GM23338 (cell line): ENCODE results near the gene TRIM44.
"Not testable (repeated sequence)": the region's sequence is repeated elsewhere in the genome, so short reads cannot be mapped to it uniquely, and the experiment has no call there.

ENCODE experiments used
- CREB1 ChIP-seq: fragments of 250-450 bp; sonication (Bioruptor Pico); IDR thresholded peaks from 2 replicates; pipeline ENCODE4 v1.5.0; 2020; ENCODE audit warnings: low read depth, mild to moderate bottlenecking, moderate library complexity
- EZH2 ChIP-seq: fragments of 200-600 bp; sonication (generic); IDR thresholded peaks from one replicate; pipeline ENCODE4 v1.8.0; 2017; ENCODE audit warnings: antibody characterized with exemption, mild to moderate bottlenecking, low read depth; ENCODE audit not compliant: unreplicated experiment
- EZH2phosphoT487 ChIP-seq: fragments of 200-600 bp; sonication (generic); IDR thresholded peaks from one replicate; pipeline ENCODE4 v1.8.1; 2018; ENCODE audit warnings: antibody characterized with exemption; ENCODE audit not compliant: unreplicated experiment
- NANOG ChIP-seq: IDR thresholded peaks from 2 replicates; pipeline ENCODE4 v1.6.1; 2016; ENCODE audit warnings: antibody characterized with exemption, borderline replicate concordance
- POLR2AphosphoS5 ChIP-seq: IDR thresholded peaks from 2 replicates; pipeline ENCODE4 v1.6.1; 2016; ENCODE audit warnings: antibody characterized with exemption, low read depth
- STAT1 ChIP-seq: IDR thresholded peaks from one replicate; pipeline ENCODE4 v1.6.1; 2016; ENCODE audit warnings: antibody characterized with exemption; ENCODE audit not compliant: unreplicated experiment
- ZNF114 ChIP-seq: fragments of 250-450 bp; sonication (Bioruptor Pico); IDR thresholded peaks from 2 replicates; pipeline ENCODE4 v1.5.0; 2020; ENCODE audit warnings: mild to moderate bottlenecking, moderate library complexity
- ZNF331 ChIP-seq: fragments of 250-450 bp; sonication (Bioruptor Pico); IDR thresholded peaks from 2 replicates; pipeline ENCODE4 v1.5.0; 2020; ENCODE audit warnings: low read depth, mild to moderate bottlenecking, moderate library complexity
- TF ChIP-seq, protein P1 (sequence below), 2 experiments: fragments of 200-600 bp in 1 of 2; sonication (generic) in 1 of 2; conservative IDR thresholded peaks; 2 replicates each; pipeline versions ENCODE4 v1.5.1 to v1.6.1; 2016 to 2017; ENCODE audit warnings: antibody characterized with exemption in 2 of 2, low read depth in 2 of 2, mild to moderate bottlenecking in 2 of 2, moderate library complexity in 1 of 2
- TF ChIP-seq, protein P2 (sequence below): IDR thresholded peaks from 2 replicates; pipeline ENCODE4 v1.6.1; 2016; ENCODE audit warnings: antibody characterized with exemption
- TF ChIP-seq, protein P3 (sequence below): IDR thresholded peaks from one replicate; pipeline ENCODE4 v1.6.1; 2018; ENCODE audit warnings: antibody characterized with exemption; ENCODE audit not compliant: unreplicated experiment

DNA sequence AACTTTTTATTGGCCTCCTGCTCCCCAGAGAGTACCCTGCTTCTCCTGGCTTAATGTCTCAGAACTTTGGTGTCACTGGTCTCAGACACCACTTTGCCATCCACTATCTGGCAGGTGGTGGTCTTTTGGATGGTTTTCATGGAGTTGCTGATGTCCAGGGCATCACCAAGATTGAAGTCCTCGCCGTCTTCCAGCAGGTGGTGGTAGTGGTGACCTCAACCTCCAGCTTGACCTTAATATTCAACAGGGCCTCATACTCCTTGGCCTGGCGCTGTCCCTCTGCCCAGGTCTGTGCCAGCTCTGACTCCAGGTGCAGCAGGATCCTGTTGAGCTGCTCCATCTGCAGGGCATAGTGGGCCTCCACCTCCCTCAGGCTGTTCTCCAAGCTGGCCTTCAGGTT, 197.6 kb downstream of the TRIM44 start:
- TF ChIP-seq EZH2; EZH2phosphoT487; CREB1 (CRISPR knock-in tag); POLR2AphosphoS5; ZNF331 (CRISPR knock-in tag); ZNF114; NANOG; STAT1: not testable (repeated sequence)
- TF ChIP-seq, protein P1, sequence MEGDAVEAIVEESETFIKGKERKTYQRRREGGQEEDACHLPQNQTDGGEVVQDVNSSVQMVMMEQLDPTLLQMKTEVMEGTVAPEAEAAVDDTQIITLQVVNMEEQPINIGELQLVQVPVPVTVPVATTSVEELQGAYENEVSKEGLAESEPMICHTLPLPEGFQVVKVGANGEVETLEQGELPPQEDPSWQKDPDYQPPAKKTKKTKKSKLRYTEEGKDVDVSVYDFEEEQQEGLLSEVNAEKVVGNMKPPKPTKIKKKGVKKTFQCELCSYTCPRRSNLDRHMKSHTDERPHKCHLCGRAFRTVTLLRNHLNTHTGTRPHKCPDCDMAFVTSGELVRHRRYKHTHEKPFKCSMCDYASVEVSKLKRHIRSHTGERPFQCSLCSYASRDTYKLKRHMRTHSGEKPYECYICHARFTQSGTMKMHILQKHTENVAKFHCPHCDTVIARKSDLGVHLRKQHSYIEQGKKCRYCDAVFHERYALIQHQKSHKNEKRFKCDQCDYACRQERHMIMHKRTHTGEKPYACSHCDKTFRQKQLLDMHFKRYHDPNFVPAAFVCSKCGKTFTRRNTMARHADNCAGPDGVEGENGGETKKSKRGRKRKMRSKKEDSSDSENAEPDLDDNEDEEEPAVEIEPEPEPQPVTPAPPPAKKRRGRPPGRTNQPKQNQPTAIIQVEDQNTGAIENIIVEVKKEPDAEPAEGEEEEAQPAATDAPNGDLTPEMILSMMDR (conservative IDR thresholded peaks at IDR 0.05; ENCODE audit: low read depth in 2 of 2): peak in 1 of 2 experiments; percentile 18; a peak in 1 of 4 replicates
- TF ChIP-seq, protein P2, sequence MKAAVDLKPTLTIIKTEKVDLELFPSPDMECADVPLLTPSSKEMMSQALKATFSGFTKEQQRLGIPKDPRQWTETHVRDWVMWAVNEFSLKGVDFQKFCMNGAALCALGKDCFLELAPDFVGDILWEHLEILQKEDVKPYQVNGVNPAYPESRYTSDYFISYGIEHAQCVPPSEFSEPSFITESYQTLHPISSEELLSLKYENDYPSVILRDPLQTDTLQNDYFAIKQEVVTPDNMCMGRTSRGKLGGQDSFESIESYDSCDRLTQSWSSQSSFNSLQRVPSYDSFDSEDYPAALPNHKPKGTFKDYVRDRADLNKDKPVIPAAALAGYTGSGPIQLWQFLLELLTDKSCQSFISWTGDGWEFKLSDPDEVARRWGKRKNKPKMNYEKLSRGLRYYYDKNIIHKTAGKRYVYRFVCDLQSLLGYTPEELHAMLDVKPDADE: not testable (repeated sequence)
- TF ChIP-seq, protein P3, sequence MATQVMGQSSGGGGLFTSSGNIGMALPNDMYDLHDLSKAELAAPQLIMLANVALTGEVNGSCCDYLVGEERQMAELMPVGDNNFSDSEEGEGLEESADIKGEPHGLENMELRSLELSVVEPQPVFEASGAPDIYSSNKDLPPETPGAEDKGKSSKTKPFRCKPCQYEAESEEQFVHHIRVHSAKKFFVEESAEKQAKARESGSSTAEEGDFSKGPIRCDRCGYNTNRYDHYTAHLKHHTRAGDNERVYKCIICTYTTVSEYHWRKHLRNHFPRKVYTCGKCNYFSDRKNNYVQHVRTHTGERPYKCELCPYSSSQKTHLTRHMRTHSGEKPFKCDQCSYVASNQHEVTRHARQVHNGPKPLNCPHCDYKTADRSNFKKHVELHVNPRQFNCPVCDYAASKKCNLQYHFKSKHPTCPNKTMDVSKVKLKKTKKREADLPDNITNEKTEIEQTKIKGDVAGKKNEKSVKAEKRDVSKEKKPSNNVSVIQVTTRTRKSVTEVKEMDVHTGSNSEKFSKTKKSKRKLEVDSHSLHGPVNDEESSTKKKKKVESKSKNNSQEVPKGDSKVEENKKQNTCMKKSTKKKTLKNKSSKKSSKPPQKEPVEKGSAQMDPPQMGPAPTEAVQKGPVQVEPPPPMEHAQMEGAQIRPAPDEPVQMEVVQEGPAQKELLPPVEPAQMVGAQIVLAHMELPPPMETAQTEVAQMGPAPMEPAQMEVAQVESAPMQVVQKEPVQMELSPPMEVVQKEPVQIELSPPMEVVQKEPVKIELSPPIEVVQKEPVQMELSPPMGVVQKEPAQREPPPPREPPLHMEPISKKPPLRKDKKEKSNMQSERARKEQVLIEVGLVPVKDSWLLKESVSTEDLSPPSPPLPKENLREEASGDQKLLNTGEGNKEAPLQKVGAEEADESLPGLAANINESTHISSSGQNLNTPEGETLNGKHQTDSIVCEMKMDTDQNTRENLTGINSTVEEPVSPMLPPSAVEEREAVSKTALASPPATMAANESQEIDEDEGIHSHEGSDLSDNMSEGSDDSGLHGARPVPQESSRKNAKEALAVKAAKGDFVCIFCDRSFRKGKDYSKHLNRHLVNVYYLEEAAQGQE: not testable (repeated sequence)
